Transverse colon (tissue), 4 donors: ENCODE data around the gene UBFD1. TPM values are rescaled to one million over a fixed set of nuclear protein-coding genes. Genes with fewer than 3 reads are reported as not detected.
"Not testable (repeated sequence)": the region's sequence is repeated elsewhere in the genome, so short reads cannot be mapped to it uniquely, and the experiment has no call there.

Source experiments
- DNase-seq: peaks from one replicate; pipeline ENCODE4 v3.0.0-alpha.2; 2019
- H3K27ac ChIP-seq, 4 donors: fragments of 200-600 bp; sonication (generic); 2 replicates each; pipeline ENCODE4 v1.5.1; 2016 to 2018; ENCODE audit warnings: inconsistent platforms in 4 of 4
- H3K27me3 ChIP-seq: fragments of 200-600 bp; sonication (generic); 2 replicates; pipeline ENCODE4 v1.5.1; 2017; ENCODE audit warnings: inconsistent platforms
- H3K36me3 ChIP-seq, 4 donors: fragments of 200-600 bp; sonication (generic); 2 replicates each; pipeline ENCODE4 v1.5.1; 2017 to 2019; ENCODE audit warnings: inconsistent platforms in 4 of 4
- H3K4me1 ChIP-seq, 4 donors: fragments of 200-600 bp; sonication (generic); 2 replicates each; pipeline ENCODE4 v1.5.1; 2017 to 2020; ENCODE audit warnings: inconsistent platforms in 4 of 4
- H3K4me3 ChIP-seq, 4 donors: fragments of 200-600 bp; sonication (generic); 1 replicate in 1 of 4; 2 replicates in 3 of 4; pipeline versions ENCODE4 v1.5.1 to v1.6.1; 2017 to 2019; ENCODE audit warnings: inconsistent platforms in 4 of 4
- H3K9me3 ChIP-seq, 2 donors: fragments of 200-600 bp; sonication (generic); 2 replicates each; pipeline ENCODE4 v1.5.1; 2017 to 2019; ENCODE audit warnings: inconsistent platforms in 2 of 2
- CTCF ChIP-seq, 5 experiments: fragments of 200-600 bp in 3 of 5; fragments of 450-650 bp in 2 of 5; sonication (generic) in 3 of 5; IDR thresholded peaks; 1 replicate in 2 of 5; 2 replicates in 3 of 5; pipeline ENCODE4 v1.5.1; 2016 to 2017; ENCODE audit warnings: antibody characterized with exemption in 5 of 5, inconsistent platforms in 3 of 5, mild to moderate bottlenecking in 2 of 5, moderate library complexity in 1 of 5
- EP300 ChIP-seq: sonication (generic); formaldehyde crosslinking; IDR thresholded peaks from one replicate; pipeline ENCODE4 v1.6.1; 2017; ENCODE audit warnings: antibody characterized with exemption, low read depth
- POLR2A ChIP-seq: fragments of 450-650 bp; IDR thresholded peaks from one replicate; pipeline ENCODE4 v1.6.1; 2016; ENCODE audit warnings: antibody characterized with exemption, mild to moderate bottlenecking, moderate library complexity
- POLR2AphosphoS5 ChIP-seq, 3 donors: sonication (generic); formaldehyde crosslinking; IDR thresholded peaks; one replicate each; pipeline ENCODE4 v1.6.1; 2016; ENCODE audit warnings: antibody characterized with exemption in 3 of 3
- WGBS, 2 donors: methylation state at CpG; one replicate each; pipeline ENCODE4 v1.1.5; 2018; ENCODE audit warnings: low coverage in 1 of 2; 5-methylcytosine and 5-hydroxymethylcytosine counted together
- in situ Hi-C, 4 donors: fragments of 200-750 bp; cut with MboI; loops; one replicate each; pipeline versions ENCODE4 v1.15.0 to v1.15.1; 2017; ENCODE audit warnings: low sequenced_read_pairs in 3 of 4, low pct_ligation_motif_present in 1 of 4, low pct_unique_long_range_greater_than_20kb in 1 of 4
- intact Hi-C: fragments of 100-400 bp; cut with DNase I; formaldehyde crosslinking; loops from one replicate; pipeline ENCODE4 v1.15.1; 2023; ENCODE audit warnings: low total_unique reads
- total RNA-seq, 4 donors: library from RNA; depleted of rRNA; stranded (reverse); fragments of >200 nt; gene quantifications; one replicate each; pipeline ENCODE4 v1.1.0, GENCODE V29; 2016

UBFD1 gene
- total RNA-seq, 4 donors from 2014 or later, result 34.3 to 186 (median 80.6) TPM

GRCh38 chr16:23539984-23540816, 17.3 kb upstream of the UBFD1 start:
- WGBS, 2 donors, result 83 to 89% methylated on average over 4 to 11 of the region's 11 CpGs
- Histone ChIP-seq H3K9me3 (no peaks in the 10 kb centered on the region), H3K4me3 (no peak overlapping the region), H3K27ac (no peak overlapping the region), H3K4me1 (no peaks in the 10 kb centered on the region), H3K36me3 (peaks cover 0 to 18% (median 9%) of the 10 kb centered on the region in 4 donors), H3K27me3 (no peaks in the 10 kb centered on the region)
- DNase-seq, result no peak
- TF ChIP-seq EP300 (no peak), POLR2AphosphoS5 (IDR thresholded peaks at IDR 0.05) (no peak), CTCF (IDR thresholded peaks at IDR 0.05) (no peak), POLR2A (no peak)
- in situ Hi-C loops (no loop called here), intact Hi-C loops (no loop called here)

- H3K27ac ChIP-seq, DNase-seq, in situ Hi-C loops, H3K27me3 ChIP-seq, H3K9me3 ChIP-seq, H3K4me3 ChIP-seq, intact Hi-C loops, H3K4me1 ChIP-seq: not testable (repeated sequence)
- H3K36me3 ChIP-seq, result peaks cover 0 to 18% (median 9%) of the 10 kb centered on the region in 4 donors
- 99 to 100% methylated on average over 3 of the region's 3 CpGs for WGBS, 2 donors
These were observed 16.7 kb upstream of the UBFD1 start for GRCh38 chr16:23540817-23541178.

GRCh38 chr16:23544436-23544835, 13.1 kb upstream of the UBFD1 start:
- intact Hi-C loops, result no loop called here
- Histone ChIP-seq H3K9me3 (no peaks in the 10 kb centered on the region), H3K4me3 (no peak overlapping the region), H3K36me3 (peaks cover 0 to 23% (median 10%) of the 10 kb centered on the region in 4 donors), H3K27me3 (no peaks in the 10 kb centered on the region), H3K4me1 (no peaks in the 10 kb centered on the region), H3K27ac (no peak overlapping the region)
- no peak for DNase-seq
- in situ Hi-C loops, result no loop called here
- TF ChIP-seq CTCF (IDR thresholded peaks at IDR 0.05) (no peak), POLR2AphosphoS5 (IDR thresholded peaks at IDR 0.05) (no peak), POLR2A (no peak), EP300 (no peak)
- 95 to 97% methylated on average over 5 to 14 of the region's 14 CpGs for WGBS, 2 donors

GRCh38 chr16:23549938-23550337, 7.6 kb upstream of the UBFD1 start:
- H3K4me3 ChIP-seq, result no peak overlapping the region
- H3K27ac ChIP-seq, result no peak overlapping the region
- WGBS, 2 donors, result 80 to 94% methylated on average over 1 to 5 of the region's 5 CpGs
- in situ Hi-C loops, result no loop called here
- H3K36me3 ChIP-seq, result peaks cover 0 to 30% (median 13%) of the 10 kb centered on the region in 4 donors
- no peaks in the 10 kb centered on the region for H3K4me1 ChIP-seq
- intact Hi-C loops, result no loop called here
- H3K9me3 ChIP-seq, result no peaks in the 10 kb centered on the region
- no peak for DNase-seq
- TF ChIP-seq POLR2AphosphoS5 (IDR thresholded peaks at IDR 0.05) (no peak), CTCF (IDR thresholded peaks at IDR 0.05) (no peak), EP300 (no peak), POLR2A (no peak)
- no peaks in the 10 kb centered on the region for H3K27me3 ChIP-seq
